Epithelial cell of proximal tubule (primary cell): ENCODE results near the gene KSR1. TPM values are rescaled to one million over a fixed set of nuclear protein-coding genes. Genes with fewer than 3 reads are reported as not detected.

Source experiments
- DNase-seq: peaks from one replicate; pipeline ENCODE4 v3.0.0-alpha.2; 2011; ENCODE audit warnings: low read depth
- H3K4me3 ChIP-seq: 2 replicates; pipeline ENCODE4 v1.5.1; 2011; ENCODE audit warnings: low read depth, mild to moderate bottlenecking, low read length
- CTCF ChIP-seq: conservative IDR thresholded peaks from 2 replicates; pipeline ENCODE4 v1.5.1; 2012; ENCODE audit warnings: low read depth, mild to moderate bottlenecking, low read length
- total RNA-seq: library from RNA; depleted of rRNA; stranded (reverse); fragments of >200 nt; gene quantifications from 2 replicates; pipeline ENCODE4 v1.2.3, GENCODE V29; 2015

KSR1 gene
- total RNA-seq, 1 donor from 2014 or later, result 19.9 TPM

GRCh38 chr17:27495460-27495859 is 39.2 kb downstream of the KSR1 start:
- H3K4me3 ChIP-seq, result peak overlapping the region; percentile 47
- no peak for TF ChIP-seq CTCF
- DNase-seq, result peak; percentile 87

- peak overlapping the region; percentile 0 for H3K4me3 ChIP-seq
These were observed 39.8 kb downstream of the KSR1 start for GRCh38 chr17:27496005-27496404.

GRCh38 chr17:27496437-27496943 is 40.2 kb downstream of the KSR1 start:
- H3K4me3 ChIP-seq, result peak overlapping the region; percentile 21
- DNase-seq, result peak; percentile 35
- no peak for TF ChIP-seq CTCF

More at GRCh38 chr17:27496005-27496404, 39.8 kb downstream of the KSR1 start:
- no peak for TF ChIP-seq CTCF
- DNase-seq, result no peak

GRCh38 chr17:27496971-27497370 is 40.7 kb downstream of the KSR1 start:
- peak overlapping the region; percentile 21 for H3K4me3 ChIP-seq
- DNase-seq, result no peak
- no peak for TF ChIP-seq CTCF

- no peak for DNase-seq
- TF ChIP-seq CTCF, result no peak
- H3K4me3 ChIP-seq, result no peak overlapping the region
These were observed 41.4 kb downstream of the KSR1 start for GRCh38 chr17:27497696-27498095.

GRCh38 chr17:27498615-27499309 is 42.5 kb downstream of the KSR1 start:
- no peak overlapping the region for H3K4me3 ChIP-seq
- no peak for DNase-seq
- TF ChIP-seq CTCF, result no peak
